ENCODE data around the gene ERP29. TPM values are rescaled to one million over a fixed set of nuclear protein-coding genes. Genes with fewer than 3 reads are reported as not detected.
A peak's percentile ranks its signal among the peaks of the same experiment; 100 is the strongest.

ERP29 gene
- total RNA-seq, 1 experiment from 2014 or later = 97.2 TPM

GRCh38 chr12:112025808-112026375, 12.7 kb downstream of the ERP29 start:
- TF ChIP-seq EZH2 (IDR thresholded peaks at IDR 0.05; ENCODE audit: low read length, unreplicated experiment) = no peak
- no peak for TF ChIP-seq CTCF (conservative IDR thresholded peaks at IDR 0.05; ENCODE audit: low read depth, low read length)
- no peak for TF ChIP-seq EZH2phosphoT487 (IDR thresholded peaks at IDR 0.05; ENCODE audit: borderline replicate concordance, low read length)
- no peak overlapping the region for H3K27ac ChIP-seq (ENCODE audit: low read length)

GRCh38 chr12:112029301-112029700, 16.1 kb downstream of the ERP29 start:
- H4K20me1 ChIP-seq (ENCODE audit: low read length) = 0 out of 2 replicates have a peak, but pooled peaks cover 3% of the 10 kb centered on the region
- H3K4me2 ChIP-seq (ENCODE audit: low read length) = no peak overlapping the region
- H3K27me3 ChIP-seq (ENCODE audit: low read length) = no peaks in the 10 kb centered on the region
- H3K36me3 ChIP-seq (ENCODE audit: low read depth, low read length) = peaks cover 62% of the 10 kb centered on the region
- DNase-seq (no peak), ATAC-seq (no peak)
- ChIA-PET POLR2A (ENCODE audit: unreplicated experiment) (interaction anchor here (0.5 kb wide), 1 partner anchor 188 kb away, joined by 3 read pairs; no protein-coding TSS in a partner anchor), CTCF (no interaction called here)
- TF ChIP-seq CTCF (conservative IDR thresholded peaks at IDR 0.05; ENCODE audit: low read depth, low read length) (no peak), EZH2 (IDR thresholded peaks at IDR 0.05; ENCODE audit: low read length, unreplicated experiment) (no peak), EZH2phosphoT487 (IDR thresholded peaks at IDR 0.05; ENCODE audit: borderline replicate concordance, low read length) (no peak)
- H3K9me3 ChIP-seq (ENCODE audit: low read length) = no peaks in the 10 kb centered on the region
- no peaks in the 10 kb centered on the region for H3K79me2 ChIP-seq (ENCODE audit: low read length)
- BruUV-seq (replicated peaks) = no TSS peak
- H3F3A ChIP-seq (ENCODE audit: low read length, unreplicated experiment) = peaks cover 5% of the 10 kb centered on the region
- no peaks in the 10 kb centered on the region for H3K4me1 ChIP-seq (ENCODE audit: insufficient read depth, low read length)
- intact Hi-C loops (cut with micrococcal nuclease) = no loop called here
- H3K4me3 ChIP-seq (ENCODE audit: low read length) = no peak overlapping the region
- no peak overlapping the region for H3K27ac ChIP-seq (ENCODE audit: low read length)
- H2AFZ ChIP-seq (ENCODE audit: low read length) = no peak overlapping the region
- no peaks in the 10 kb centered on the region for H3K9me2 ChIP-seq (replicated peaks; ENCODE audit: low read length)
- H3K9ac ChIP-seq (ENCODE audit: low read length) = no peak overlapping the region

More at GRCh38 chr12:112025808-112026375, 12.7 kb downstream of the ERP29 start:
- Histone ChIP-seq H3K9ac (ENCODE audit: low read length) (no peak overlapping the region), H3K9me3 (ENCODE audit: low read length) (no peaks in the 10 kb centered on the region), H3K4me2 (ENCODE audit: low read length) (no peak overlapping the region), H3K4me1 (ENCODE audit: insufficient read depth, low read length) (no peaks in the 10 kb centered on the region), H3K9me2 (replicated peaks; ENCODE audit: low read length) (no peaks in the 10 kb centered on the region), H3F3A (ENCODE audit: low read length, unreplicated experiment) (peaks cover 12% of the 10 kb centered on the region), H3K4me3 (ENCODE audit: low read length) (no peak overlapping the region), H3K79me2 (ENCODE audit: low read length) (peaks cover 11% of the 10 kb centered on the region), H3K36me3 (ENCODE audit: low read depth, low read length) (peaks cover 44% of the 10 kb centered on the region), H4K20me1 (ENCODE audit: low read length) (0 out of 2 replicates have a peak, but pooled peaks cover 3% of the 10 kb centered on the region), H3K27me3 (ENCODE audit: low read length) (no peaks in the 10 kb centered on the region), H2AFZ (ENCODE audit: low read length) (no peak overlapping the region)
- intact Hi-C loops (cut with micrococcal nuclease) = no loop called here
- POLR2A ChIA-PET (ENCODE audit: unreplicated experiment) = interaction anchor here (0.7 kb wide), 1 partner anchor 40 kb away, joined by 11 read pairs; no protein-coding TSS in a partner anchor
- BruUV-seq (replicated peaks) = no TSS peak
- DNase-seq (no peak), ATAC-seq (peak; percentile 30)
- CTCF ChIA-PET = no interaction called here

GRCh38 chr12:112031472-112031871, 18.2 kb downstream of the ERP29 start:
- no peaks in the 10 kb centered on the region for H3K79me2 ChIP-seq (ENCODE audit: low read length)
- POLR2A ChIA-PET (ENCODE audit: unreplicated experiment) = no interaction called here

More at GRCh38 chr12:112031472-112031871, 18.2 kb downstream of the ERP29 start:
- Histone ChIP-seq H3K27ac (ENCODE audit: low read length) (no peak overlapping the region), H4K20me1 (ENCODE audit: low read length) (0 out of 2 replicates have a peak, but pooled peaks cover 3% of the 10 kb centered on the region), H2AFZ (ENCODE audit: low read length) (no peak overlapping the region), H3K4me2 (ENCODE audit: low read length) (no peak overlapping the region), H3K4me1 (ENCODE audit: insufficient read depth, low read length) (no peaks in the 10 kb centered on the region), H3K9ac (ENCODE audit: low read length) (no peak overlapping the region), H3K27me3 (ENCODE audit: low read length) (no peaks in the 10 kb centered on the region), H3F3A (ENCODE audit: low read length, unreplicated experiment) (peaks cover 5% of the 10 kb centered on the region), H3K9me2 (replicated peaks; ENCODE audit: low read length) (no peaks in the 10 kb centered on the region), H3K4me3 (ENCODE audit: low read length) (no peak overlapping the region), H3K36me3 (ENCODE audit: low read depth, low read length) (peaks cover 72% of the 10 kb centered on the region), H3K9me3 (ENCODE audit: low read length) (no peaks in the 10 kb centered on the region)
- intact Hi-C loops (cut with micrococcal nuclease) = no loop called here
- no TSS peak for BruUV-seq (replicated peaks)
- DNase-seq (no peak), ATAC-seq (no peak)
- TF ChIP-seq CTCF (conservative IDR thresholded peaks at IDR 0.05; ENCODE audit: low read depth, low read length) (no peak), EZH2 (IDR thresholded peaks at IDR 0.05; ENCODE audit: low read length, unreplicated experiment) (no peak), EZH2phosphoT487 (IDR thresholded peaks at IDR 0.05; ENCODE audit: borderline replicate concordance, low read length) (no peak)
- CTCF ChIA-PET = interaction anchor here (0.5 kb wide), 1 partner anchor 87 kb away, joined by 9 read pairs; no protein-coding TSS in a partner anchor

All from PC-3 (cell line).